Measurements from ENCODE around the gene NPTXR.

NPTXR gene

GRCh38 chr22:38850941-38851849, 7.4 kb upstream of the NPTXR start:
- DNase-seq = no peak

GRCh38 chr22:38850399-38850798, 6.6 kb upstream of the NPTXR start:
- DNase-seq = no peak

- DNase-seq = no peak
Observed at GRCh38 chr22:38849811-38850210, 6.0 kb upstream of the NPTXR start.

- DNase-seq = no peak
Observed at GRCh38 chr22:38846412-38846811, 2.6 kb upstream of the NPTXR start.

GRCh38 chr22:38845004-38845740, 1.3 kb upstream of the NPTXR start:
- no peak for DNase-seq

- no peak for DNase-seq
Observed at GRCh38 chr22:38844315-38845003, 631 bp upstream of the NPTXR start.

GRCh38 chr22:38843201-38843656, 599 bp downstream of the NPTXR start:
- DNase-seq = peak; percentile 38

- no peak for DNase-seq
Observed at GRCh38 chr22:38842512-38843200, 1.2 kb downstream of the NPTXR start.

GRCh38 chr22:38841635-38842034, 2.2 kb downstream of the NPTXR start:
- no peak for DNase-seq

- DNase-seq = no peak
Observed at GRCh38 chr22:38841211-38841610, 2.6 kb downstream of the NPTXR start.

GRCh38 chr22:38840129-38840528, 3.7 kb downstream of the NPTXR start:
- DNase-seq = no peak

- DNase-seq = no peak
Observed at GRCh38 chr22:38839686-38840085, 4.1 kb downstream of the NPTXR start.

- DNase-seq = no peak
Observed at GRCh38 chr22:38837414-38837928, 6.4 kb downstream of the NPTXR start.

- DNase-seq = no peak
Observed at GRCh38 chr22:38835888-38836301, 7.9 kb downstream of the NPTXR start.

GRCh38 chr22:38834991-38835390, 8.8 kb downstream of the NPTXR start:
- DNase-seq = no peak

GRCh38 chr22:38834215-38834953, 9.4 kb downstream of the NPTXR start:
- DNase-seq = no peak

GRCh38 chr22:38833061-38833460, 10.8 kb downstream of the NPTXR start:
- DNase-seq = no peak

- DNase-seq = no peak
Observed at GRCh38 chr22:38832005-38832978, 11.5 kb downstream of the NPTXR start.

- no peak for DNase-seq
Observed at GRCh38 chr22:38831166-38831945, 12.5 kb downstream of the NPTXR start.

- no peak for DNase-seq
Observed at GRCh38 chr22:38830845-38831108, 13.1 kb downstream of the NPTXR start.

All from activated gamma-delta T cell (primary cell).